Testis (tissue), 3 donors: ENCODE measurements around the gene TRMT112. TPM values are rescaled to one million over a fixed set of nuclear protein-coding genes. Genes with fewer than 3 reads are reported as not detected.

Source experiments
- DNase-seq: peaks from one replicate; pipeline ENCODE4 v3.0.0-alpha.2; 2019
- H3K27ac ChIP-seq, 2 donors: fragments of 200-600 bp; sonication (generic); one replicate each; pipeline ENCODE4 v1.5.1; 2019
- H3K27me3 ChIP-seq: fragments of 200-600 bp; sonication (generic); one replicate; pipeline ENCODE4 v1.5.1; 2019
- H3K36me3 ChIP-seq: fragments of 200-600 bp; sonication (generic); one replicate; pipeline ENCODE4 v1.5.1; 2017; ENCODE audit warnings: low read depth; ENCODE audit errors: missing control alignments
- H3K4me1 ChIP-seq: fragments of 200-600 bp; sonication (generic); one replicate; pipeline ENCODE4 v1.5.1; 2019
- H3K4me3 ChIP-seq, 2 donors: fragments of 200-600 bp; sonication (generic); one replicate each; pipeline ENCODE4 v1.5.1; 2017 to 2019
- H3K9me3 ChIP-seq: fragments of 200-600 bp; sonication (generic); one replicate; pipeline ENCODE4 v1.5.1; 2017
- POLR2A ChIP-seq: fragments of 450-650 bp; IDR thresholded peaks from one replicate; pipeline ENCODE4 v1.6.1; 2017; ENCODE audit warnings: antibody characterized with exemption, mild to moderate bottlenecking, moderate library complexity
- WGBS, 2 donors: methylation state at CpG; one replicate each; pipeline ENCODE4 v1.1.5; 2018; 5-methylcytosine and 5-hydroxymethylcytosine counted together
- intact Hi-C: fragments of 100-400 bp; cut with DNase I; formaldehyde crosslinking; loops from one replicate; pipeline ENCODE4 v1.15.1; 2023; ENCODE audit warnings: low total_unique reads
- polyA plus RNA-seq: library from polyadenylated mRNA; stranded (reverse); fragments of 350-450 nt; fragmentation: Illumina TruSeq; extraction: RNeasy Lipid Tissue Mini Kit (QIAGEN cat#74804); gene quantifications from one replicate; pipeline ENCODE4 v1.2.3, GENCODE V29; 2014; ENCODE audit warnings: low read depth, low replicate concordance; ENCODE audit not compliant: insufficient read depth
- total RNA-seq, 2 donors: library from RNA; depleted of rRNA; stranded (reverse); fragments of >200 nt; gene quantifications; one replicate each; pipeline ENCODE4 v1.2.3, GENCODE V29; 2016
- TF ChIP-seq, protein P1 (sequence below), 3 experiments: fragments of 450-650 bp in 2 of 3; fragments of 200-600 bp in 1 of 3; sonication (generic) in 1 of 3; IDR thresholded peaks; one replicate each; pipeline ENCODE4 v1.5.1; 2016 to 2019; ENCODE audit warnings: antibody characterized with exemption in 3 of 3, mild to moderate bottlenecking in 2 of 3, moderate library complexity in 1 of 3

TRMT112 gene
- total and polyA plus RNA-seq, 3 donors from 2014 or later = 275 to 340 (median 303) TPM

DNA sequence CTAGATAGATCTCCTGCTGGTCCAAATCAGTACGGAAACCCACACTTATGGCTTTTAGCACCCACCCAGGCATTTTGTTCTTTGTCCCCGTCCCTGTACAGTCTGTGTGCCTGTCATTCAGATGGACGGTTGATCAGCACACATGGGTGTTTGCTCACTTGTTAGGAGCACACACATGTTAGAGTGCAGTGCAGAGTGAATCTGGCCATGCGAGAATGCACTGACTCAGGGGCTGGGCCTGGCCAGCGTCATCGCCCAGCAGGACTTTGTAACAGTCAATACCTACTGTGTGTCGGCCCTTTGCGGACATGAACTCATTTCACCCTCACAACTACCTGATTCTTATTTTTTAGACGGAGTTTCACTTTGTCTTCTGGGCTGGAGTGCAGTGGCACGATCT lies 45.0 kb upstream of the TRMT112 start:
- WGBS, 2 donors = 76 to 92% methylated on average over 10 of the region's 10 CpGs
- H3K9me3 ChIP-seq = no peaks in the 10 kb centered on the region
- H3K4me3 ChIP-seq = no peak overlapping the region
- peaks cover 22% of the 10 kb centered on the region for H3K4me1 ChIP-seq
- TF ChIP-seq POLR2A = no peak
- H3K36me3 ChIP-seq = no peaks in the 10 kb centered on the region
- no peaks in the 10 kb centered on the region for H3K27me3 ChIP-seq
- intact Hi-C loops = no loop called here
- H3K27ac ChIP-seq = no peak overlapping the region
- DNase-seq = no peak

DNA sequence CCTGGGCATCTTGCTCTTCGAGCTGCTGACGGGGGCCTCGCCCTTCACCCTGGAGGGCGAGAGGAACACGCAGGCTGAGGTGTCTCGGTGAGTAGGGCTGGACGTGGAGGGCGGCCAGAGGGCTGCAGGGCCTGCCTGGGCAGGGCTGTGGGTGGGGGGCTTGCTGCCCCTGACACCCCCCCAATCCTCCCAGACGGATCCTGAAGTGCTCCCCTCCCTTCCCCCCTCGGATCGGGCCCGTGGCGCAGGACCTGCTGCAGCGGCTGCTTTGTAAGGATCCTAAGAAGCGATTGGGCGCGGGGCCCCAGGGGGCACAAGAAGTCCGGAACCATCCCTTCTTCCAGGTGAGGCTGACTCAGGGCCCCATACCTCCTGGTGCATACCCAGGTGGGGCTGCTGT lies 44.3 kb upstream of the TRMT112 start:
- no peaks in the 10 kb centered on the region for H3K9me3 ChIP-seq
- no peaks in the 10 kb centered on the region for H3K36me3 ChIP-seq
- intact Hi-C loops = no loop called here
- no peaks in the 10 kb centered on the region for H3K27me3 ChIP-seq
- no peak for TF ChIP-seq POLR2A
- TF ChIP-seq, protein P1, sequence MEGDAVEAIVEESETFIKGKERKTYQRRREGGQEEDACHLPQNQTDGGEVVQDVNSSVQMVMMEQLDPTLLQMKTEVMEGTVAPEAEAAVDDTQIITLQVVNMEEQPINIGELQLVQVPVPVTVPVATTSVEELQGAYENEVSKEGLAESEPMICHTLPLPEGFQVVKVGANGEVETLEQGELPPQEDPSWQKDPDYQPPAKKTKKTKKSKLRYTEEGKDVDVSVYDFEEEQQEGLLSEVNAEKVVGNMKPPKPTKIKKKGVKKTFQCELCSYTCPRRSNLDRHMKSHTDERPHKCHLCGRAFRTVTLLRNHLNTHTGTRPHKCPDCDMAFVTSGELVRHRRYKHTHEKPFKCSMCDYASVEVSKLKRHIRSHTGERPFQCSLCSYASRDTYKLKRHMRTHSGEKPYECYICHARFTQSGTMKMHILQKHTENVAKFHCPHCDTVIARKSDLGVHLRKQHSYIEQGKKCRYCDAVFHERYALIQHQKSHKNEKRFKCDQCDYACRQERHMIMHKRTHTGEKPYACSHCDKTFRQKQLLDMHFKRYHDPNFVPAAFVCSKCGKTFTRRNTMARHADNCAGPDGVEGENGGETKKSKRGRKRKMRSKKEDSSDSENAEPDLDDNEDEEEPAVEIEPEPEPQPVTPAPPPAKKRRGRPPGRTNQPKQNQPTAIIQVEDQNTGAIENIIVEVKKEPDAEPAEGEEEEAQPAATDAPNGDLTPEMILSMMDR (IDR thresholded peaks at IDR 0.05) = no peak
- 88 to 95% methylated on average over 5 to 18 of the region's 18 CpGs for WGBS, 2 donors
- no peak overlapping the region for H3K4me3 ChIP-seq
- H3K4me1 ChIP-seq = peaks cover 22% of the 10 kb centered on the region
- H3K27ac ChIP-seq = no peak overlapping the region
- DNase-seq = no peak

DNA sequence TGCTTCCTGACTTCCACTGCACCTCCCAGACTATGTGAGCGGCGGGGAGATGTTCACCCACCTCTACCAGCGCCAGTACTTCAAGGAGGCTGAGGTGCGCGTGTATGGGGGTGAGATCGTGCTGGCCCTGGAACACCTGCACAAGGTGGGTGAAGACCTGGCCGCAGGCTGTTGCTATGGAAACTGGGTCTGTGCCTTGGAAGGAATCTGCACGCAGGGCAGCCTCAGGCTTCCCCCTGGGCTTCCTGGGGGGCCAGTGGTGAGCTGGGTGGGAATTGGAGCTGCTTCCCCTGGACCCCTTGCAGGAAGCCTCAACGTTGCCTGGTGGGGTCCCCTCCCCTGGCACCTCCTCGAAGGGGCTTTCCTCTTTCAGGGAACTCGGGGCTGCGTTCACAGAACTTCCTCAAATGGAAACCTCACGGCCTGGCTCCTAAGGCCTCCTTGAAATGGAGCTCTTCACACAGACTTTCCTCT lies 43.1 kb upstream of the TRMT112 start:
- no peaks in the 10 kb centered on the region for H3K36me3 ChIP-seq
- H3K4me1 ChIP-seq = peaks cover 26% of the 10 kb centered on the region
- H3K4me3 ChIP-seq = no peak overlapping the region
- no peak for DNase-seq
- no peak for TF ChIP-seq POLR2A
- TF ChIP-seq, protein P1 (IDR thresholded peaks at IDR 0.05) = no peak
- no peak overlapping the region for H3K27ac ChIP-seq
- no peaks in the 10 kb centered on the region for H3K27me3 ChIP-seq
- intact Hi-C loops = no loop called here
- H3K9me3 ChIP-seq = no peaks in the 10 kb centered on the region
- 71 to 72% methylated on average over 7 to 13 of the region's 13 CpGs for WGBS, 2 donors

DNA sequence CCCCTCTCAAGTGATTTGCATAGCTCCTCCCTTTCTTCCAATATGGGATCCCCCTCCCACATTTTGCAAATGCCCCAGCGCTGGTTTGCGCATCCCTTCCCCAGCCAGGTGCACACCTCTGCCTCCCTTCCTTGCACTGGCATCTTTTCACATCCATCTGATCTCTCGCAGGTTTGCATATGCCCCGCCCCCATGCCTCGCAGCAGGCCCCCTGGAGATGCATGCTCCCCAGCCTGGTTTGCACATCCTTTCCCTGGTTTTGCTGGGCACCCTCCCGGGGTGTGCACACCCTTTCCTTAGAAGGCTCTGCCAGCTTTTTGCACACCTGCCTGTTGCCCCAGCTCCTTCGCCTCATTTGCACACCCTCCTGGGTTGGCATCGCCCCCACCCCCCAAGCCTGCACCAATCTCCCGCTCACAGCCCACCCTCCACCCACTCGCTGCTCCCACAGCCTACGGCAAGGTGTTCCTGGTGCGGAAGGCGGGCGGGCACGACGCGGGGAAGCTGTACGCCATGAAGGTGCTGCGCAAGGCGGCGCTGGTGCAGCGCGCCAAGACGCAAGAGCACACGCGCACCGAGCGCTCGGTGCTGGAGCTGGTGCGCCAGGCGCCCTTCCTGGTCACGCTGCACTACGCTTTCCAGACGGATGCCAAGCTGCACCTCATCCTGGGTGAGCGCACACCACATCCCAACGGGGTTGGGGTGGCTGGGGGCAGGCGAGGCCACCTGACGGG lies 42.5 kb upstream of the TRMT112 start:
- Histone ChIP-seq H3K9me3 (no peaks in the 10 kb centered on the region), H3K36me3 (no peaks in the 10 kb centered on the region), H3K27me3 (no peaks in the 10 kb centered on the region), H3K4me3 (peak overlapping the region; percentile 66 to 69), H3K4me1 (peaks cover 32% of the 10 kb centered on the region), H3K27ac (no peak overlapping the region)
- intact Hi-C loops = no loop called here
- no peak for TF ChIP-seq POLR2A
- TF ChIP-seq, protein P1 (IDR thresholded peaks at IDR 0.05) = no peak
- no peak for DNase-seq
- 27 to 55% methylated on average over 20 to 38 of the region's 38 CpGs for WGBS, 2 donors

DNA sequence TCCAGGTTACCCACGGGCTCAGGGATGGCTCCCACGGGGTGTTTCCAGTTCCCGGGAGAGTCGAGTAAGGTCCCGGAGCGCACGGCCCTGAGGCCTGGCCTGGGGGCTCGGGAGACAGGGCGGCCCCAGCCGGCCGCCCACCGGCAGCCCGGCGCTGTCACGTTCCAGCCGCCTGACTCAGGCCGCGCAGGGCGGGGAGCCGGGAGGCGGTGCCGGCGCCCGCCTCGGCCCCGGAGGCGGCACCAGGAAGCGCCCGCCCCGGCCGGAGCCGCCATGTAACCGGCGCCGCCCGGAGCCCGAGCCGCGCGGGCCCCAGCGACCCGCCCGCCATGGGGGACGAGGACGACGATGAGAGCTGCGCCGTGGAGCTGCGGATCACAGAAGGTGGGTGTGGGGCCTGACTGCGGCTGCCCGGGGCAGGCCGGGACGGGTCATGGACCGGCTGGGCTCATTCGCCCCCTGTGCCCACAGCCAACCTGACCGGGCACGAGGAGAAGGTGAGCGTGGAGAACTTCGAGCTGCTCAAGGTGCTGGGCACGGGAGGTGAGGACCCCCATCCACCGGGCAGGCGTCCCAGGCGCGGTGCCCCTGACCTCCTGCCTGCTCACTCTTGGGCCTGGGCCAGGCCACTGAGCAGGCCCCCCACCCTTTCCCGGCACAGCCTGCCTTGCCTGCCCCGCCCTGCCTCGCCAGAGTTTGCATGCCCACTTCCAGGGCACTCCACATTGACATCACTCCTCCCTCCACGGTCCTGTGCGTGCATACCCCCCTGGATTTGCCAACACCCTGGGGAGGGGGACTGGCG lies 41.8 kb upstream of the TRMT112 start, which contains the start of gene RPS6KA4:
TSS of gene RPS6KA4 (plus strand) at position 256 of the 805 bp plus-strand sequence. CDS start at position 330, 74 bp downstream.
- Histone ChIP-seq H3K27ac (peak within 1 kb of the TSS; percentile 72 to 85), H3K9me3 (no peaks in the 10 kb centered on the region), H3K4me1 (peaks cover 32% of the 10 kb centered on the region), H3K4me3 (peak within 1 kb of the TSS; percentile 66 to 69), H3K27me3 (no peaks in the 10 kb centered on the region), H3K36me3 (no peaks in the 10 kb centered on the region)
- TF ChIP-seq, protein P1 (IDR thresholded peaks at IDR 0.05) = peak in 1 of 3 experiments; percentile 6
- TF ChIP-seq POLR2A = no peak
- DNase-seq = peak; percentile 58
- intact Hi-C loops = no loop called here
- WGBS, 2 donors = 1% methylated on average over 13 to 53 of the region's 70 CpGs
